GM19467 (cell line): Measurements from ENCODE around the gene OR10D3.
"Not testable (repeated sequence)": the region's sequence is repeated elsewhere in the genome, so short reads cannot be mapped to it uniquely, and the experiment has no call there.

Experiments
- ATAC-seq: cut with Tn5 transposase; IDR thresholded peaks from one replicate; pipeline ENCODE4 v1.9.1; 2021; ENCODE audit warnings: mild to moderate bottlenecking, moderate library complexity; ENCODE audit not compliant: unreplicated experiment

OR10D3 gene, protein sequence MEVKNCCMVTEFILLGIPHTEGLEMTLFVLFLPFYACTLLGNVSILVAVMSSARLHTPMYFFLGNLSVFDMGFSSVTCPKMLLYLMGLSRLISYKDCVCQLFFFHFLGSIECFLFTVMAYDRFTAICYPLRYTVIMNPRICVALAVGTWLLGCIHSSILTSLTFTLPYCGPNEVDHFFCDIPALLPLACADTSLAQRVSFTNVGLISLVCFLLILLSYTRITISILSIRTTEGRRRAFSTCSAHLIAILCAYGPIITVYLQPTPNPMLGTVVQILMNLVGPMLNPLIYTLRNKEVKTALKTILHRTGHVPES

DNA sequence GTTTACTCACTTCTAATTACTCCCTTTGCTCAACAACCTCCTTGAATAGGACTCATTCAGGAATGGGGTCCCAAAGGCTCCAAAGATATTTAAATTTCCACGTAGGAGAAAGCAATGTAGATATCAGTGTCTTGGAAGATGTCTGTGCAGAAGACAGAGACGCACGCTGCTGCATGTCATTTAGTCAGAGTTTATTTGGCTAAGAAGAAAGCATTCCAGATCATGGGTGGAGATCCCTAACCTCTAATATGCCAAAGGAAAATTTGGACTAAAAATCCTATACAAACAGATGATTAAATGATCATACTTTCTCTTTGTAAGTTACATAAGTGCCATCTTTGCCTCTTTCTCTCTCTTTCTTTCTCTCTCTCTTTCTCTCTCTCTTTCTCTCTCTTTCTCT lies at the start of gene OR10D3:
TSS of gene OR10D3 (plus strand) at position 278 of the 400 bp plus-strand sequence. CDS start 1,925 bp downstream, outside the sequence.
- ATAC-seq, result no peak

DNA sequence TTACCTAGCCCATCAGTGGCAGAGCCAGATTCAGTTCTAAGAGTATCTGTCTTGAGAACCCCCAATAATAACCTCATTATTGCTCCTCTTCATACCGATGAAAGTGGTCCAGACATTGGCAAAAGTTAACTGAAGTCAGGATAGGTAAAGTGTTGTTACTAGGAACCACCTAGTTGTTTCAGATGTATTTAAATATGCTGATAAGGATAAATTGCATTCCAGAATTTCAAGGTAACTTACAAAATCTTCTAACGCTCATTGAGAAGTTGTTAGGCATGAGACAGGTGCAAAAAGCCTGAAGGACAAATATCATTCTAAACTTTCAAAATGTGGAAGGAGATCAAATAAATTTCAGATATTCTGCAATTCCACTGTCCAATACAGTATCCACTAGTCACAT lies 40.1 kb upstream of the OR10D3 start:
- no peak for ATAC-seq

DNA sequence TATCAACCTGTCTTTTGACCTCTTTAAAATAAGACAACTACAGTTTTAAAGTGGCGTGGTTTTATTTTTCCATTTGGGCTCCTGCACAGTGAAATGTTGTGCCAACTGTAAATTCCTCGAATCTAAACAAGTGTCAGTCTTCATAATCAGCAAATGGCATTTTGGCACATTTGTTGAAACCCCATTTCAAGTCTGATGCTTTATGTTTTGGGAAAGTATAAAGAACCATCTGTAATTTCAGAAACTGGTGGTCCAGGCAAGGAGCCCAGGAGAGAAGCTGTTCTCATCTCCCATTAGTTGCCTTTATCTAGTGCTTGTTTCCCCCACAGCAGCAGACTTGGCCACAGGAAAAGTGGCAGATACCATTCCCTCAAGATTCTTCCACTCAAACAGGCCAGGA lies 35.2 kb upstream of the OR10D3 start:
- no peak for ATAC-seq

DNA sequence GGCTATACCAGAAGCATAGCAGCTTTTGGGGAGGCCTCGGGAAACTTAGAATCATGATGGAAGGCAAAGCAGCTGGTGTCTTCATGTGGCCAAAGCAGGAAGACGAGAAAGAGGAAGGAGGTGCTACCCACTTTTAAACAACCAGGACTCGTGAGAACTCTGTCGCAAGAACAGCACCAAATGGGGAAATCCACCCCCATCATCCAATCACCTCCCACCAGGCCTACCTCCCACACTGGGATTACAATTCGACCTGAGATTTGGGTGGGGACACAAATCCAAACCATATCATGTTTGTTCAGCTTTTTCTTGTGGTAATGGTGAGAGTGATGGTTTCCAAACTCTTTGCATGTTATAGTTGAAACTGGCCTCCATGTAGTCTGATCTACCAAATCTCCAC lies 32.5 kb upstream of the OR10D3 start:
- ATAC-seq, result no peak

DNA sequence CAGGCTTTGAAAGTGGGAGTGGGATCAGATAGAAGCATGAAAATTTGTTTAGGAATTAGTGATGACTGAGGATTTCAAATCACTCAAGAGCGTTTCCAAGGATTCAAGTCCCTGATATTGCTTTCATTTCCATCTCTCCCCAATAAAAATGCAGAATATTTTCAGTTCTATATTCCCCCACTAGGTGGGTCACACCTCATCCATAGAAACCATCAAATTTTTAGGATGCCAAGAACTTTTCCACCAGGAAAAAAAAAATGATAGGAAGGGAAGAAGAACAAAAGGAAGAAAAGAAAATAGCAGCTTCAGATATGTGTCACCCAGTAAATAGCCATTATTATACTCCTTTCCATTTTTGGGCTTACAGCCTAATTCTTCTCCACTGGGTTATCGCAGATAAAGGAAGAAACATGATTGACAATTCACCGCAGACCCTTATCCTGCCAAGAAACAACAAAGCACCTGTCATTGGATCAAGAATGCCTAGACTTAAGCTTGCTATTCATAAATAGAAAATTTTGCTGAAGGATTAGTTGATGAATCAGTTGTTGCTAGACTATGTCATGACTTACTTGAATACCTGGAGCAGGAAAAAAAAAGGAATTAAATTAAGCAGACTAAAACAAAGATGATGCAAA lies 30.3 kb upstream of the OR10D3 start:
- ATAC-seq, result no peak

DNA sequence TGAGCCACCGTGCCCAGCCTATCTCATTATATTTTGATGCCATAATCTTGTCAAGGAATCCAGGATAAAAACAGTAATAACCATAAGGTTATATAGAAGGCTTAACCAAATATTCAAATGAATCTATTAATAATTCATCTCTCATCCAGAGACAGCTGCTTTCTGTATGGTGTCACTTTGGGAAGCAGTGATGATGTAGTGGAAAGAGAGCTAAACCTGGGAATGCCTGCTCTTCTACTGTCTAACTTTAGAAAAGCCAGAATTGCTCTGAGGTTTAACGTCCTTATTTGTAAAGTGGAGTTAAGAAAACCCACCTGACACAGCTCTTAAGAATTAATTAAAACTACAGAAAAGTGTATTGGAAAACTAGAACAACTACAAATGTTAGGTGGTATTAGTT lies 29.3 kb upstream of the OR10D3 start:
- ATAC-seq, result no peak

DNA sequence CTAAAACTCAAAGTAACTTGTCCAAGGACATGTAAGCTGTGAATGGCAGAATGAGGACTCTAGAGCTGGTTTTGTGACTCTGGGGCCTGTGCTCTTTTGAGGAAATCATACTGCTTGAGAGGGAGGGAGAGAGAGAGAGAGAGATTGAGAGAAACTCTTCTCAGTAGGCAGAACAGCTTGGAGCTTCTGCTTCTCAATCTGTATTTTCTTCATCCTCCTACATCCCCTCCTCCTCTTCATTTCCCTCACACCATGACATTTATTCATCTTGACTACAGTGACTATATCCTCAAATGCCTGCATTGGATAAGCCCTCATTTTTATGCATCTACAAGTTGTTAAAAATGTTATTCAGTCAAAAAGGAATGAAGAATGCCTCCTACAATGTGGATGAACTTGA lies 23.7 kb upstream of the OR10D3 start:
- ATAC-seq, result no peak

DNA sequence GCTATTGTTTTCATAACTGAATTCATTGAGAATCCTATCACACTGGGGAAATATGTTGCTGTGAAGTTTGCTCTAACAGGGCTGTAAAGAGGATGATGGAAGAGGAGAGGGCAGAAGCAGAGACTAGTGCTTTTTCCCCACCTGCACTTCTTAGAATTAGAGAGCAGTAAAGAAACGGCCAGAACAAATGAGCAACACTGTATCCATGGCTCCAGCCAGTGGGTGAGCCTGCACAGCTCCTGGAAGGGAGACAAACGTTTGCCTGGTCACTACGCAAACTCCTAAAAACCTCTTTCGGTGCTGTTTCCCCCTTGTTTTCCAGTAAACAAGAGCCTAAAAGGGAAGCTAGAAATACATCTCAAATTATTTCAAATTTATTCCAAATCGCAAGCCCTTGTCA lies 22.2 kb upstream of the OR10D3 start:
- no peak for ATAC-seq

DNA sequence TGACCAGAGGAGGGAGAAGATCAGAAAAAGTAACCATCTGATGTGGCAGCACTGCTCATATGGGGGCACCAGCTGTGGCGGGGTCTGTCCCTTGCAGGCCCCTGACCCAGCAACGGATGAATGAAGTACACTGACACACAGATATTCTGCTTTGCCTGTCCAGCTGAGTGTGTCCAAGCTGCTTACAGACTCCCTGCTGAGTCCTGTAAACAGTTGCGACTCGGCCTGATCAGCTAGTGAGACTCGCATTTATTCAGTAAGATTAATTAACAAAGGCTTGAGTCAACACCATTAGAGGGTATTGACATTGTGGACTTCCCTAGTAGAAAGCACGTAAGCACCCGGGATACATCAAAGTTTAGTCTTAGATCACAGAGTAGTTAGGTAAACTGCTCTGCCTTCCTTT lies 15.3 kb upstream of the OR10D3 start:
- no peak for ATAC-seq

DNA sequence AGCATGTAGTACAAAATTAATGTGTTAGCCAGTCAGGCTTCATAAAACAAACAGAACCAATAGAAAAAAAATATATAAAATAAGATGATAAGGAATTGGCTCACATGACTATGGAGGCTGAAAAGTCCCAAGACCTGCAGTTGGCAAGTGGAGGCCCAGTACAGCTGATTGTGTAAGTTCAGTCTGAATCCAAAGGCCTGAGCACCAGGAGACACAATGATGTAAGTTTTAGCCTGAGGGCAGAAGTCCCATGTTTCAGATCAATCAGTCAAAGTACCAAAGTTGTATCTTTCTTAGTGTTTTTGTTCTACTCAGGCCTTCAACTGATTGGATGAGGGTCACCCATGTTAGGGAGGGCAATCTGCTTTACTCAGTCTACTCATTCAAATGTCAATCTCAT lies 14.3 kb upstream of the OR10D3 start:
- ATAC-seq, result no peak

DNA sequence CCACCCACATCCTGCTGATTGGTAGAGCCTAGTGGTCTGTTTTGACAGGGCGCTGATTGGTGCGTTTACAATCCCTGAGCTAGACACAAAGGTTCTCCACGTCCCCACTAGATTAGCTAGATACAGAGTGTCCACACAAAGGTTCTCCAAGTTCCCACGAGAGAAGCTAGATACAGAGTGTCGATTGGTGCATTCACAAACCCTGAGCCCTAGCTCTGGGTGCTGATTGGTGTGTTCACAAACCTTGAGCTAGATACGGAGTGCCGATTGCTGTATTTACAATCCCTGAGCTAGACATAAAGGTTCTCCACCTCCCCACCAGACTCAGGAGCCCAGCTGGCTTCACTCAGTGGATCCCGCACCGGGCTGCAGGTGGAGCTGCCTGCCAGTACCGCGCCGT lies 12.8 kb upstream of the OR10D3 start:
- ATAC-seq, result not testable (repeated sequence)

DNA sequence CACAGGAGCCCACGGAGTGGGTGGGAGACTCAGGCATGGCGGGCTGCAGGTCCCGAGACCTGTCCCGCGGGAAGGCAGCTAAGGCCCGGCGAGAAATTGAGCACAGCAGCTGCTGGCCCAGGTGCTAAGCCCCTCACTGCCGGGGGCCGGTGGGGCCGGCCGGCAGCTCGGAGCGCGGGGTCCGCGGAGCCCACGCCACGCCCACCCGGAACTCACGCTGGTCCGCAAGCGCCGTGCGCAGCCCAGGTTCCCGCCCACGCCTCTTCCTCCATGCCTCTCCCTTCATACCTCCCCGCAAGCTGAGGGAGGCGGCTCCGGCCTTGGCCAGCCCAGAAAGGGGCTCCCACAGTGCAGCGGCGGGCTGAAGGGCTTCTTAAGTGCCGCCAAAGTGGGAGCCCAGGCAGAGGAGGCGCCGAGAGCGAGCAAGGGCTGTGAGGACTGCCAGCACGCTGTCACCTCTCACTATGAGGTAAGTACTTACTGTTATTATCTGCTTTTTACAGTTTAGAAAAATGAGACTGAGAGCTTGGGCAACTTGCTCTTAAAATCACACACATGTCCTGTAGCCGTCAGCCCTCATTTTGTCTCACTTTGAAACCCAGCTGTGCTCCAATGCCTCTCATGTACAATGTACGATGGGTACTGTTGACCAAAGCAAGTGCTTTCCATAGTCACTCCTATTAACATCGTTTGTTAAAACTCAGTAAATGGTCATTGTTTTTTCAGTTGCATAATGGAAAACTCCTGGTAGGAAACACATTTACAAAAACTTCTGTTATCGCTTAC lies 12.2 kb upstream of the OR10D3 start:
- ATAC-seq, result no peak

DNA sequence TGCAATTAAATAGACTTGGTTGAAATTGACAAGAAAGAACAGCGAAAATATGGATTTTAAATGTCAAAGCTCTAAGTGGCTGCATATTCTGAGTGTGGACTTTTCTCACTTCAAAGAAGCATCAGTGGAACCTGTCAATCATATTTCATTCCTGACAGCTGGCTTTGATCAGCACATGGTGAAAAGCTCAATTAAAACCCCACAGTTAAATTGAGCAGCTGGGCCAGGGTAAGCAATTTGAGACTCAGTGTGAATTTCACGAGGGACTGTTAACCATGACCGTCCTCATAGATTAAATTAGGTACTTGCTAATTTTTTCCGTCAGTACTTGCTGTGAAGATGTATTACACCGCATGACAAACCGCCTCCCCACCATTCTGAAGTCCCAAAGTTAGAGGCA lies 11.0 kb upstream of the OR10D3 start:
- ATAC-seq, result no peak

DNA sequence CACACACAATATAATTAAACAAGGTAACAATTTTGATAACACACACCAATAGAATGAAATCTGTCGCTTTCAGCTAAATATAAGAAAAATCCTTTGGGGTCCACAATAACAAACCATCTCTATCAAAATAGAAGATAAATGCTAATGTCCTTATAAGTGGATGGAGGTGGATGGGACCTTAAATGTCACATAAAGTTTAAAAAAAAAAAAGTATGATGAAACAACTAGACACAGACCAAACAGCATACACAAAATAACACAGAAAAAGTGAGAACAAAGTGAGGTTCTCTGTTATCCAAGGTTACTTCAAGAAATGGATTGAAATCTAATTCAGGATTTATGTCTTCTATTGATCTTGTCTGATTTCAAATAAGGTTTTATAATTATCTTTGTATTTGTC lies 10.5 kb upstream of the OR10D3 start:
- no peak for ATAC-seq

DNA sequence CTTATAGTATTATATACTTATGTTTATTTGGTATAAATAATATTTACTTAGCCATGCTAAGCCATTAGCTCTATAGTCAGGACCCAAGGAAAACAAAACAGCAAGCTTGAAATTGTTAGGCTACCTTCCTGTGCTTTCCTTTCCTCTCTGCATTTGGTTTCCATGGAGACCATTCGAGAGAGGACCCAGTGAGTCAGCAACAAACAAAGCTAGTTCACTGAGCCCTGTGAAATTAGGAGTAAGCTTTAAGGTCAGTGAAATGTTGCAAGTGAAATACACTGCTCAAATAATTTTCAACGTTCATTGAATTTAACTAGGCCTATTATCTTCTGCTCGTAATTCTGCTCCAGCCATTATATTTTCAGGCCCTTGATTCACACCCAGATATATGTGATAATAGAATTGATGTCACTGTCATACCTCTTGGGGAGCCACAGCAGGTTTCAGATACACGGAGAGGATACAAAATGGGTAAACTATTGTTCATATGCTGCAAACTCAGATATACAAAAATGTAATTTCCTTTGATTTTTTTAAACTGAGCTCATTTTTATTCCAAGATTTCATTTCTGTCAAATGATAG lies 9.1 kb upstream of the OR10D3 start:
- no peak for ATAC-seq

DNA sequence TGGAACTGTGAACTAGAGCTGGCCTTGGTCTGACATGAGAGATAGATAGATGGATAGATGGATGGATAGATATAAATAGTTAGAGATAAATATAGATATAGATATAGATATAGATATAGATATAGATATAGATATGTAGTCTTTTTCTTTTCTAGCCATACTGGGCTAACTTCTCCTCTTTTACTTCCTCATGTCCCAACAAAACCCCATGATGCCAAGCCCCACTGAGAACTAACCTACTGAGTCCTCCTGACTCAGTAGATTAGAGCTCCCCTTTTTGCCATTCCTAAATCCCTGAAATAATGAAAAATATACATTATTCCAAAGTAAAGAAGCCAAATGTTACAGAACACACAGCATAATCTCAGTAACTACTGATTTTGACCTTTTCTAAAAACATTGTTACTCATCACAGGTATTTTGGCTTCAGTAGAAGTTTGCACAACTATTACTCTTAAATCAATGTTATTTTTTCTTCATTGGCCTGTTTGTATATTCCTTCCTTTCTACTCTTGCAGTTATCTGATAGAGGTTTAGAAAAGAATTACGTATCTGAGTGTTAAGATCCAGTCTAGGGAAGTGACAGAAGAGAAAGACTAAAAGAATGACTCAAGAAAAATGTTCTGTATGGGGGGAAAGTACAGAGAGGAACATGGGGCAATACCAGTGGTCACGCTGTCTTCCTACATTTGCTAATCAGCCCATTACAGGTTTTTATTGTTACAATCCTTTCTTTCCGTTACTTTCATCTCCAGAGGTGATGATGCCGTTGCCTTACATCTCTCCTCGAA lies 6.0 kb upstream of the OR10D3 start:
- ATAC-seq, result no peak

DNA sequence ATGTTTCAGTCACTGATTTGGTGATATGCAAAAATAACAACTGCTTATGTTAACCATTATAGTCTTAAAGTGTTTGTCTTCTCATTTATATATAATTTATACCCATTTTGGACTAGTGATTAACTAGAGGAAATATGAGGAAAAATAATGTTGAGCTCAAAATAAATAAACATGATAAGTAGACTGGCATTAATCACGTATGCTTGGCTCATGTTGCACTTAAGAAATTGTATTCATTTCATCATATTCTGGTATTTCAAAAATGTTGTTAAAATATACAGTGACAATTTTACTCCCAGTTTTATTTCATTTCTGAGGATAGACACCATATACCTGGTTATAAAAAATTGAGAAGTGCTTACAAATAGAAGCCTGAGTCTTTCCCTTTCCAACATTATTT lies 3.8 kb upstream of the OR10D3 start:
- ATAC-seq, result no peak

DNA sequence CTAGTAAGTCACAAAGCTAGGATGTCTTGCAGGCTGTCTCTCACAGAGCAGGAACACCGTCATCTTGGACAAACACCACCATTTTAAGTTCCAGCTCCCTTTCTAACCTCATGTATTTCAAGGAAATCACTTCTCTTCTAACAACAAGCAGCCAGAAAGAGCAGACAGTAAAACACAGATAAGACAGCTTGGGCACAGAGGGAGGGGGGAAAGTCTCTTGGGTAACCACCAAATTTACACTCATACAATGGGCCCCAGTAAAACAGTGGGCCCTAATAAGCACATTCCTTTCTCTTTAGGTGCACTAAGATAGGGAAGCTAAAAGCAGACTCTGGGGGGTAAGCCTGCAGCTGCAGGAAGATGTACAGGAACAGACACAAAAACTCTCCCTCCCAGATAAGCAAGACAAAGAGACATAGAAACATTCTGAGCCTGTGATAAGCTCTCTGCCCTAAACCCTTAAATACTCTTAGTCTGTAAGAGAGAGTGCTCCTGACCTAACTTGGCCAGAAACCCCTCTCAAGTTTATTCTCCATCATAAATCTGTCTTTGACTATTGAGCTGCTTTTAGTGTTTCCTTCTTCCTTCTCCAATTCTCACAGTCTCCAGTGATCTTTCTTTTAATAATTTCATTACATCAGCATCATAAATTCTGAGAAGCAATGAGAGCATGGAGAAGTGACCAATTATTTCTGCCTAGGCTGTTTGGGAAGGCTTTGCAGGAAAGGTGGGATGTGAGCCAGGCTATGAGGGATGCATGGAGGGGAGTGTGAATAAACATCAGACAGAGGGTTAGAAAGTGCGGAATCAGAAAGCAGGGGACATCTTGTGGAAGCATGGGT lies 7.4 kb downstream of the OR10D3 start:
- ATAC-seq, result no peak

DNA sequence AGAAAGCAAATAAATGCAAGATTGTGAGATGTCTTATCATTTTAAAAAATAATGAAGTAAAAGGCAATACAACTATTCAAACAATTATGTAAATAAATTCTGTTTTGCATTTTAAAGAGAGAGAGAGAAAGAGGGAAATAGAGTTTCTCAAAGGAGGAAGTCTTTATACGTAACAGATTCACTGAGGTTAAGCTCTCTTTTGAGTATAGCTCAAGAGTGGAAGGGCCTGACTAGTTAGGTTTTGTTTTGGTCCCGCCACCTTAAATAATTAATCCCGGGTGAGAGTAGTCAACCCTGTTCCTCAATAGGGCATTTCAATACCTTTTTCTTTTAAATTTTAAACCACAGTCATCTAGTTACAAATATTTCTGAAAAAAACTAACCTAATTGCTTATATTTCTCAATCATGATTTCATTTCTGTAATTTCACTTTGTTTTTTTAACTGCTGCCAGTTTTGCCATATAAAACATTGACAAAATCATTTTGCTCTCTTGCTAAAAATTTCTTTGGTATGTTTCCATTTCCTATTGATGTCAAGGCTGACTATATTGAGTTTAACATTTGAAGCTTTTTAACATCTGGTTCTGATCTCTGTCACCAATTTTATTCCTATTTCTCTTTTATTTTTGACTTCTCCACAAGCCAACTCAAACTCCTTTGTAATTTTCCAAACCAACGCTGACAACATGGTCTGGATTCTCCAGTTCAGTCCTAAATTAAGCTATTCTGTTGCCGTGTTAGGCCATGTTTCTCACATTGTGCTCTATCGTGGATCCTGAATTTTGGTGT lies 10.3 kb downstream of the OR10D3 start:
- peak; percentile 71 for ATAC-seq
